ENCODE data around the gene CCDC148.
A peak's percentile ranks its signal among the peaks of the same experiment; 100 is the strongest.

Gene CCDC148

DNA sequence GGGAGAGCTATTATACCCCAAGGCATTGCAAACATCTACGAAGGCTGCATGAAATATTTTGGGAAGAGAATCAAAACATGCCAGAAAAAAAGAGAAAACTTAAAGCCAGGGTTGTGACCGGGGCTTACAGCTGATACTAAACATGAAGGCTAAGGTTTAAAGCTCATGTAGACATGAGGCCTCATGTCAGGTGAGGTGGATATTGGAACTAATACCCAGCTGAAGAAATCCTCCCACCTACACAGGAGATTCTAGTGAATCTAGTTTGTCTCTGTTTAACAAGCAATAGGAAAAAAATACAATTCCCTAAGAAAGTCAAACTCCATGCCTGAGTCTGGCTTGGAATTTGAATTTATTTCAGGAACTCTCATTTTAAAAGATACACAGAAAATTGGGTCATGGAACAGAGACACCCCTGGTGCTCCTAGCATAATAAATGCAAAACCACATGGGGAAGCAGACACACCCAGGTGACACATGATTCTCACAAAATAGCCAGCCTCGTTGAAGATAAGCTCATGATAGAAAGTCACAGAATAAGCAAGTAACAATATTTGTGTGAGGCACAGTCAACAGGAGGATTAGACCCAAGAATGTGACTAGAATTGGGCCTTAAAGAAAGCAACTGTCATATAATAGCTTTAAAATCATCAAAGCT is 312.7 kb downstream of the CCDC148 start:
- DNase-seq: no peak

GRCh38 chr2:158142568-158143332 is 313.8 kb downstream of the CCDC148 start:
- no peak for DNase-seq

DNA sequence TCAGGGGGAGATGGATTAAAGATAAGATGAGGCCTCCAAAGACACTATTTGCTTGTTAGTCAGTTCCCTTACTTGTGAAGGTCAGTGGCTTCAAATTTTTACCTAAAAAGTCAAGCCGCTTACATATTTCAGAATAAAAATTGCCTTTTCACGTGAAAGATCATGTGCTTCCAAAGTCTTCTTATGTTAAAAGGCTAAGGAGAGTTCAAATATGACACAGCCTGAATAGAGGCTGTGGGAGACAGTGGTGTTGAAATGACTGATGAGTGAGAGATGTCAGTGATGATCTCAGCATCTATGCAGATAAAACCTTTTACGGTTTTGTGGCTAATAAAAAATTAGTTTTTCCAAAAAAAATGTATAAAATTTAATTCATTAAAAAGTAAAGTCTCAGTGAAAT is 314.4 kb downstream of the CCDC148 start:
- DNase-seq: no peak

GRCh38 chr2:158140201-158140600 is 316.4 kb downstream of the CCDC148 start:
- DNase-seq: no peak

DNA sequence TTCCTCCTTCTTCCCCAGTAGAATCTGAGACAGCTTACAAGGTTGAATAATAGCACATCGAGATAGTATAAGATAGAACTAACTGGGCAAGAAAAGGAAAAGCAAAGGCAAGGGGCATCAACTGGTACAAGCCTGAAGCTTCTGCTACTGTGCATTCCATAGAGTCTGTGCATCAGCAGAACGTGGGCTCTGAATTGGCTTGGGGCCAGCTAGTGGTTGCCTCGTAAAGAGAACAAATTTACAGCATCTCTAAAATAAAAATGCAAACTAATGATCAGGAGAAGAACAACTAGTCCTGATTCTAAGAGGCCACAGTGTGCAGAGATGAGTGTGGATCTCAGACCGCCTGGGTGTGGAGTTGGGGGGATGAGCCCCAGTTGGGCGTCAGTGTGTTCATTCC is 318.3 kb downstream of the CCDC148 start:
- no peak for DNase-seq

DNA sequence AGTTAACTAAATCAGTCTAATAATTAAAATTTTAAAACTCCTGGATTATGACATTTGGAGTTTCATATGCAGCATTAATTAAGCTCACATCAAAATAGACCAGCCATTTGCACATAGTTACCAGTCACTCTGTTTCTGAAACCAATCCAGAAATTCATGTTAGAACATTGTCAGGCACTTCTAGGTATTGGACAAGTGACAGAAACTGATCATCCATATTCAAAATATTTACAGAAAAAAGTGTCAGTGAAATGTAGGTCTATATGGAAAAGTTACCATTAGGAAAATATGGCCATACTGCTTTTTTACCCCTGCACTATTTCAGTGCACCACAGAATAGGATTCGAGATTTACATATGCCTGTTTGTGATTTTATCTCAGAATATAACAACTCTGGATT is 321.5 kb downstream of the CCDC148 start:
- DNase-seq: no peak

- DNase-seq: no peak
Observed at GRCh38 chr2:158134655-158135054, 321.9 kb downstream of the CCDC148 start.

- DNase-seq: no peak
Observed at GRCh38 chr2:158134055-158134454, 322.5 kb downstream of the CCDC148 start.

DNA sequence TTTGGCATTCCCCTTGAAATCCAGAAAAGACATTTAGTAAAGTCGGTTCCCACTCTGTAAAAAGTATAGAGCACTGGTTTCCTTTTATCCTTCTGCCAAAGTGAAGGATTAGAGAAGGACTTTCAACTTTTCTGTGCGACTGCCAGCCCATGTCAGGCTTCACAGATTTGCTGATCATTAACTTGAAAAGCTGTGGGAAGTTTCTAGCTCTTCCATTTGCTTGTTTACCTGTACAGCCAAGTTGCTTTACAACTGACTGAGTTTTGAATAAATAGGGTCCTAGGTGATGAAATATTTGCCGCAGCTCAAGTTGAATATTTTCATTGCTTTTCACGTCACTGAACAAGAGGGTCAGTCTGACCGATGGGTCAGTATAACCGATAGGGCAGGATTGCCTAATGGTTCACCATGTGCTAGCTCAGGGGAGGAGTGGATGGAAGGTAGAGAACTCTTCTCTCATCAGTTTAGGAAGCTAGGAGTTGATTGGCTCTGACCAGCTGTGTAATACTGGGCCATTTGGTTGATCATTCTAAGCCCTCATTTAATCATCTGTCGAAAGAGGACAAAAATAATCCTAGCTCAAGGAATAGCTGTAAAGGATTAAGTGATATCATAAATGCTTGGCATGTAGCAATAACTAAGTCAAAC is 324.5 kb downstream of the CCDC148 start:
- DNase-seq: peak; percentile 80

- DNase-seq: peak; percentile 25
Observed at GRCh38 chr2:158131483-158131912, 325.1 kb downstream of the CCDC148 start.

GRCh38 chr2:158130832-158131473 is 325.6 kb downstream of the CCDC148 start:
- DNase-seq: no peak

- no peak for DNase-seq
Observed at GRCh38 chr2:158129037-158129436, 327.5 kb downstream of the CCDC148 start.

DNA sequence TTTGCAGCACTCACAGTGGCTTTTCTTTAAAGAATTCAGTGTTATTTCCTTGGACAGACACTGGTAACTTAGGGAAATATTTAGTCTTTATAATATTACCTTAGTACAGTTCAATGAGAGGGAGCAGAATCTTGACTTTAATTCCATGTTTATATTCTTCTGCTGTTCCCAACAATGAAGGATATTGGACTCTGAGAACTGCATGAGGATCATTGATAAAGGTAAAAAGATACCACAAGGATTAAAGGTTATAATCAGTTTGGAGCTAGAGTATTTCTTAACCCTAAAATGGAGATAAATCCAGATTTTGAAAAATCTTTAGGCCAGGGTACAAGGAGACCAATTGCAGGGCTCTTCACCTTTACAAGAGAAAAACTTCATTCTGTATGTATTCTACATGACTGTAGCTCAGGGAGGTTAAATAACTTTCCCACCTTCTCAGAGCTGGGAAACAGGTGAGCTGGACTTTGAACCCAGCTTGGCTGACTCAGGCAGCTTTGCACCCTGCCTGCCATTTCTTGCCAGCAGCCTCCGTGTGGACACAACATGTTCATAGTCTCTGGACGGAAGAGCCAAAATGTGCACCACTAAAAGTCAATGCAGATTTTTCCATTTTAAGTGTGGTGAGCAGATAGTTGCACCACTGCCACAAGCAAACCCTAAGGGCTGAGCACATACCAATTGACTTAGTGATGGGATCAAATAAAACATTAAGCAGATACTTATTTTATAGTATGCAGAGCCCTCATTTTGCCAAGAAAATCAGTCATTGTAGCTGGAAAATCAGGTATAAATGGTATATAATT is 328.2 kb downstream of the CCDC148 start:
- DNase-seq: no peak

DNA sequence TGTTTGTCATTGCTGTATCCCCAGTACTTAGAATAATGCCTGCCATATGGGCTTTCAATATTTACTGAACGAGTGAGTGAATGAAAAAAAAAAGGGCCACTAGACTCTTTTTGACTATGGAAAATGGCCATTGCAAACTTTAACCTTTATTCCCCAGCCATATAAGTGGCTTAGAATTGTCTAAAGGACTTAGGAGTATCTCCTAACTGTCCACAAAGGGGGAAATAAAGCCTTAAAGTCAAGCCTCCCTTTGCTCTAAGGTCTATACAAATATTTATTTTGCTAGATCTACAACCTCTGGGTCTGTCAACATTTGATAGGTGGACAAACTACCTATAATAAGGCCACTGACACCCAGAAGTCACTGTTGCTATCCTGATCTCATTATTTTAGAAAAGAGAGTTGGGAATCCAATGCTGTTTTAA is 329.2 kb downstream of the CCDC148 start:
- no peak for DNase-seq

DNA sequence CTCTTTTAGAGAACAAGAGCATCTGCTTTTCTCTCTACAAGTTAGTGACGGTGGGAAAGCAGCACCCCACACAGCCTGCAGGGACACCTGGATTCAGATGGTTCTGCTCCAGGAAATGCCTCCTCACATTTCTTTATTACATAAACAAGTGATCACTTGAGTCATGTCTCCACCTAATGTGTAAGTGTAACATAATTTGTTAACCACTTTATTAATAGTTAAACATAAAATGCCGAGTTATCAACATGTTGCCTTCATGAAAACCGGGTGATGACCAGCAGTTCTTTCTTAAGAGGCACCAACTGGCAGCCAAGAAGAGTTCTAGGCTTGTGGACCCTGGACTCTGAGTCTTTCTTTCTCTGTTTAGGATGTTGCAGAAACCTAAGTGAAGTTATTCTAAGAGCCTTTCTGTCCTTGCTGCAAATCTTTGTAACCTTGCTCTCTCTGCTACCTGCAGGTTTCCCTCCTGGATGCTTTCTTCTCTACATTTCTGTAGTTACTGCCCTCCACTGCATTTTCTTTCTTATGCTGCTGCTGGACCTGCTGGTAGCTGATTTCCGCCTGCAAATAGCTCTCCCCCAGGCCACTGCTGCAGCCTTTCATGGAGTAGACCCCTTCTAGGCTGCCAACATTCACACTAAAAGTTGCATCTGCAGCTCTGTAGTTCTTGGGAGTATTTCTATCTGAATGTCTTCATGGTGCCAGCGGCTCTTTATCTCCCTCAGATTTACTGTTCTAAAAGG is 330.6 kb downstream of the CCDC148 start:
- no peak for DNase-seq

GRCh38 chr2:158124896-158125295 is 331.7 kb downstream of the CCDC148 start:
- DNase-seq: no peak

Measured in NCI-H524 treated with DMSO at 0.1 percent for 48 hours (cell line).